HUDEP-2 (cell line): Measurements from ENCODE around the gene NOXA1.

Source experiments
- DNase-seq, 76 experiments: peaks; one replicate each; lab custom pipeline; 2025; ENCODE audit not compliant: unreplicated experiment in 76 of 76; lab: John Stamatoyannopoulos, UW

NOXA1 gene

GRCh38 chr9:137423514-137424291 is 510 bp downstream of the NOXA1 start:
- DNase-seq, result no peak

GRCh38 chr9:137426018-137426681 is 3.0 kb downstream of the NOXA1 start:
- no peak for DNase-seq

- DNase-seq, result no peak
These were observed 4.5 kb downstream of the NOXA1 start for GRCh38 chr9:137427454-137428310.

- DNase-seq, result no peak
These were observed 5.1 kb downstream of the NOXA1 start for GRCh38 chr9:137428311-137428630.

GRCh38 chr9:137428841-137429545 is 5.8 kb downstream of the NOXA1 start:
- DNase-seq, result no peak

- DNase-seq, result no peak
These were observed 6.3 kb downstream of the NOXA1 start for GRCh38 chr9:137429546-137429890.

GRCh38 chr9:137429974-137430722 is 7.0 kb downstream of the NOXA1 start:
- no peak for DNase-seq

GRCh38 chr9:137430723-137431415 is 7.7 kb downstream of the NOXA1 start:
- no peak for DNase-seq

GRCh38 chr9:137431416-137431931 is 8.3 kb downstream of the NOXA1 start:
- no peak for DNase-seq

GRCh38 chr9:137432687-137433348 is 9.6 kb downstream of the NOXA1 start:
- no peak for DNase-seq

GRCh38 chr9:137433349-137433915 is 10.2 kb downstream of the NOXA1 start:
- no peak for DNase-seq

- no peak for DNase-seq
These were observed 10.8 kb downstream of the NOXA1 start for GRCh38 chr9:137433916-137434431.

GRCh38 chr9:137434498-137435380 is 11.5 kb downstream of the NOXA1 start:
- no peak for DNase-seq

- DNase-seq, result no peak
These were observed 12.2 kb downstream of the NOXA1 start for GRCh38 chr9:137435381-137435891.

- DNase-seq, result peak in 69 of 76 experiments; percentile 9 to 93 (median 71)
These were observed 13.0 kb downstream of the NOXA1 start for GRCh38 chr9:137435980-137436760.
